Jurkat, Clone E6-1 (cell line): ENCODE measurements around the gene INIP.
"Not testable (repeated sequence)": the region's sequence is repeated elsewhere in the genome, so short reads cannot be mapped to it uniquely, and the experiment has no call there.

Experiments used
- DNase-seq: peaks from one replicate; pipeline ENCODE4 v3.0.0-alpha.2; 2011; ENCODE audit warnings: low read depth, low spot score
- H3K4me3 ChIP-seq: 2 replicates; pipeline ENCODE4 v1.5.1; 2011; ENCODE audit warnings: mild to moderate bottlenecking, low read length, control low read depth, moderate library complexity

The INIP gene

DNA sequence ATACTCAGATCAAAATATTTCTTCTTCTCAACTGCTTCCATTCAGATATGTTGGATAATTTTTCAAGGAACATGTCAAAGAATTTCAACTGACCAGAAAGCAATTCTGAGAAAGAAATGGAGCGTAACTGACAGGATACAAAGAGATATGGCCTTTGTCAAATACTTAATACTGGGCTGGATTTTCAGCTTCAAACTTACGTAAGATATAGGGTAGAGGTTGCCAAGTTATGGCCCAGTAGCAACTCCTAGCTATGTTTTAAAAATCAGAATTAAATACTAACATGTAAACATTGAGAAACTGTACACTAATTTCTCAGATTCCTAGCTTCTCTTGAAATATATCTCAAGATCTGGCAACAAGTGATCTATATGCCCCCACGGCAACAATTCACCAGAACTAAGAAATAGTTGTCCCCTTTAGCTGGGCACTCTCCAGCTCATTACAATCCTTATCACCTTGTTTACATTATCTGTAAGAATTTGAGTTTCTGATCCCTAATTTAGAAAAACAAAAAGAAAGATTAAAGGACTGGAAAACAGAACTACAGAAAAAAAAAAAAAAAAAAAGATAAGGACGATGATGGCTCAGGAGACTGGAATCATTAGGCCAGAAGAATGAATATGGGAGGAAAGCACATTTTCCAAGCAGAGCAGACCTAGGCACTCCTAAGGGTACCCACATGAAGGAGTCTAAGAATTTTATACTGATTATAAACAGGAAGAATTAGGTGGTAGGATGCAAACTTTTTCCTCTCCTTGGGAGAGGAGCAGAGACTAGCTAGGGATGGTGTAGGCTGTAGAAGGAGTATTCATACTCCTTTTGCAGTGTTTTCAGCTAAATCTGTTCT lies 23.0 kb downstream of the INIP start:
- no peak overlapping the region for H3K4me3 ChIP-seq

DNA sequence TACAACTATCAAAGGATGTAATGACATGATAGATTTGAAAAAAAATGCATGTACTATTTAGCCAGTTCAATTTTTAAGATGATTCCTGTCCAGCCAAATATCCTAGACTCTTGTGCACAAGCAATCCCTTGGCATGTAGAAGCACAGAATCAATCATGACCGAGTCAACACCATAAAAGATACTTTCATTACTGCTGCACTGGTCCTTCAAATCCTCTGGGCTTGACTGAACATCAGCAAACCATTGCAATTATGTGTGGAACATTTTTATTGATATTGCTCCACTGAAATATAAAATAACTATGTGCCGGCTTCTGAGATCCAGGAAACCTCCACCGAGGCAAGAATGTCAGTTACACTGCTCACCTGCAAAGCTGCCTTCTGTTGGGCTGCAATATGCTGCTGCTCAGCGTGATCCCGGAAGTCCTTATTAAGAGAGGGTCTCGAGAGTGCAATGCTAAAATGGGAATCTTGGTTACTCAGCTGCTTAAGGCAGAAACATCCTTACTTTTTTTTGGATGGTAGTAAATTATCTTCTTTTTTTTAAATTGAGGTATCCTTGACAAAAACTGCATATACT lies 28.7 kb downstream of the INIP start:
- DNase-seq = peak; percentile 57
- peak overlapping the region; percentile 1; the same call in 1 of the 2 replicates for H3K4me3 ChIP-seq

More for the DNA sequence above, 23.0 kb downstream of the INIP start:
- no peak for DNase-seq

DNA sequence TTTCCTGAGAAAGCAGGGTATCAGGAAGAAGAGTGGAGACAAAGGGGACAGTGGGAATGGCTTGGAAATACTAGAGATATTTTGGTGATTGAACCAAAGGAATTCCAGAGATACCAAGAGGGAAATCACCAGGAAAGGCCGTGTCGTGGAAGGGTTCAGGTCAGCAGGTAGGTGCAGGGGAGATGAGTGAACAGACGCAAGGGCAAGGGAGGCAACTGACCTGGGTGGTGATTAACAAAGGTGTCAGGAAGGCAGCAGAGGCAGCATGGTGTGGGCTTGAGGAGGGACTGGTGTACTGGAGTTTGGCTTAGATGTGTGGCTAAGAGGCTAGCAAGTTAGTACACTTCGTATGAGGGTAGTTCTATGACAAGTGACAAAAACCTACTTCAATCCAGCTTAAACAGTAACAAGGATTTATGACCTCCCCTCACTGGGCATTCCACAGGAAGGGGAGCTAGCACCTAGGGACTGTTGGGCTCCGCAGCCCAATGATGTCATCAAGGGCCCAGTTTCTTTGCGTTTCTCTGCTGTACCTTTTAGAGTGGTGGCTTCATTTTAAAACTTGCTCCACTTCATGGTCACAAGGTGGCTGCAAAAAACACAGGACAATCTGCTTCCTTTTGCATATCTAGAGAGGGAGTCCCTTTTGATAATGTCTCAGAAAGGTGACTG lies 37.0 kb downstream of the INIP start:
- no peak for DNase-seq
- no peak overlapping the region for H3K4me3 ChIP-seq

DNA sequence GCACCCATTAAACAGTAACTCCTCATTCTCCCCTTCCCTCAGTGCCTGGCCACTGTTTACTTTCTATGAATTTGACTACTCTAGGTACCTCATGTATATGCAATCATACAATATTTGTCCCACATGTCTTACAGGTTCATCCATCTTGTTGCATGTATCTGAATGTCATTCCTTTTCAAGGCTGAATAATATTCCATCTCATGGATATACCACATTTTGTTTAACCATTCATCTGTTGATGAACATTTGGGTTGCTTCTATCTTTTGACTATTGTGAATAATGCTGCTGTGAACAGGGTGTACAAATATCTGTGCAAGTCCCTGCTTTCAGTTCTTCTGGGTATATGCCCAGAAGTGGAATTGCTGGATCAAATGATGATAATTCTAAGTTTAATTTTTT lies 40.9 kb downstream of the INIP start:
- H3K4me3 ChIP-seq = no peak overlapping the region
- DNase-seq = no peak

GRCh38 chr9:112673221-112673620 lies 44.7 kb downstream of the INIP start:
- DNase-seq, H3K4me3 ChIP-seq: not testable (repeated sequence)

- DNase-seq = no peak
- H3K4me3 ChIP-seq = no peak overlapping the region
Observed at GRCh38 chr9:112670991-112671625, 46.8 kb downstream of the INIP start.

GRCh38 chr9:112669326-112669725 lies 48.6 kb downstream of the INIP start:
- no peak for DNase-seq
- H3K4me3 ChIP-seq = no peak overlapping the region

DNA sequence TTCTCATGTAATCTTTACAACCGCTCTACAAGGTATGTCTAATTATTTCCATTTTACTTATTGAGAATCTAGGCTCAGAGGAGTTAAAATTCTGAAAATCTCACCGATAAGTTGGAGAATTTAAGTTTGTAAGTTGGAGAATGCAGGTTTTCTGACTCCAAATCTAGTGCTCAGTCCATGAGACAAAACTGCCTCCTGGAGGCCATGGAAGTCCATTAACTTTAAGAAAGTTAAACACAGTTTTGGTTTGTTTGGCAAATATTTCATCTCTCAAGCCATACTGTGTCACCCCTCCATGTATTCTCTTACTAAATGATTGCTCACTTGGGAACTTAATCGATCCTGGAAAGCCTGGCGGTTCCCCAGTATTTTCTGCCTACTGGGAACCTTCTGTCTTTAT lies 52.6 kb downstream of the INIP start:
- DNase-seq = no peak
- H3K4me3 ChIP-seq = no peak overlapping the region

DNA sequence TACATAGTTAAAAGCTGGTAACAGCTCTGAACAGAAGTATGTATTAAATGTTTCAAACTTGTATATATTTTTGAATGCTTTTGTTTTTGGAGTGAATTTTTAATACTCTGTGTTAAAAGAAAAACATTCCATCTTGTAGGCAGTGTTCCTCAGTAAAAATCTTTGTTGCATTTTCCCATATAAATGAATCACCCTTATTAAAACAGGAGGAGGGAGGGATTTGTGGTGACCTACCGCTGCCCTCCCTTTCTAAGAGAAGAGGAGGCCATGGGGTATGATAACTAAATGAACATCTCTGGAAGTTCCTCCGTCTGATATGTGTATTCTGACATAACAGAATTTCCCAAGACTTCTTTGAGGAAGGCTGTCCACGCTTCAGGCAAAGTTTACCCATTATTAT lies 53.4 kb downstream of the INIP start:
- no peak for DNase-seq
- H3K4me3 ChIP-seq = no peak overlapping the region

GRCh38 chr9:112663681-112664080 lies 54.2 kb downstream of the INIP start:
- DNase-seq = no peak
- no peak overlapping the region for H3K4me3 ChIP-seq

- no peak for DNase-seq
- no peak overlapping the region for H3K4me3 ChIP-seq
Observed at GRCh38 chr9:112659906-112660305, 58.0 kb downstream of the INIP start.

DNA sequence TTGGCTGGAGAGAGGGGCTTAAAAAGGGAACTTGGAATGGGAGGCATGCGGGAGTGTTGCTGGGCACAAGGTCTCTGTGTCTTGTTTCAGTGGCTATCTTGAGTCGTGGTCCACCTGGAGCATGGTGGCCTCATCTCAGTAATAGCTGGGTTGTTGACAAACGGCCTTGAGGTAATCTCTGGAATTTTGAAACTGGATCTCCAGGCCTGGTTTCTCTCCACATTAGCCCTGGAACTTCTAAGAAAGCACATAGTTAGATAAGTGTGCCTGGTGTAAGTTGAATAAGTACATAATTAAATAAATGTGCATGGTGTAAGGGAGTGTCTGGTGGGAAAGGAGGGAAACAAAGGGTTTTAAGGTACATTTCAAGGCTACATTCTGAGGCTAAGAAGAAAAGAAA lies 62.2 kb downstream of the INIP start:
- H3K4me3 ChIP-seq = no peak overlapping the region
- no peak for DNase-seq

- no peak overlapping the region for H3K4me3 ChIP-seq
- DNase-seq = no peak
Observed at GRCh38 chr9:112654282-112654681, 63.6 kb downstream of the INIP start.

GRCh38 chr9:112648624-112649023 lies 69.3 kb downstream of the INIP start:
- H3K4me3 ChIP-seq = no peak overlapping the region
- no peak for DNase-seq

GRCh38 chr9:112647596-112647995 lies 70.3 kb downstream of the INIP start:
- no peak for DNase-seq
- H3K4me3 ChIP-seq = no peak overlapping the region

DNA sequence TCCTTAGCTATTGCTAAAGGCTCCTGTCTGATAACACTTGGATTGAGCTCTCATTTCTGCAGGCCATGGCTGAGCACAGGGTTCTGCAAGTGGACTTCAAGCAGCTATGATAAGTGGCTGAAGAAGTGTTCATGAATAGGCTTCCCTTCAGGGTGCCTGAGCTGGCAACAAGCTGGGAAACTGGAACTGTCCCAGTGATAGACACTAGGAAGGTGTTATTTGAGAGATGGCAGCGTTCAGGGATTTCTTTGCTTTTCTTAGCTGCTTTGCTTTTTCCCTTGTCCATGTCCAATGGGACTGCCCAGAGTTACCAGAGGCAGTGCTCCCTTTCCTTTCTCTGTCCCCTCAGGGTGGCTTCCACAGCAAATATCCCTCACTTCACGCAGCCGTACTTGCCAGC lies 75.8 kb downstream of the INIP start:
- DNase-seq = no peak

DNA sequence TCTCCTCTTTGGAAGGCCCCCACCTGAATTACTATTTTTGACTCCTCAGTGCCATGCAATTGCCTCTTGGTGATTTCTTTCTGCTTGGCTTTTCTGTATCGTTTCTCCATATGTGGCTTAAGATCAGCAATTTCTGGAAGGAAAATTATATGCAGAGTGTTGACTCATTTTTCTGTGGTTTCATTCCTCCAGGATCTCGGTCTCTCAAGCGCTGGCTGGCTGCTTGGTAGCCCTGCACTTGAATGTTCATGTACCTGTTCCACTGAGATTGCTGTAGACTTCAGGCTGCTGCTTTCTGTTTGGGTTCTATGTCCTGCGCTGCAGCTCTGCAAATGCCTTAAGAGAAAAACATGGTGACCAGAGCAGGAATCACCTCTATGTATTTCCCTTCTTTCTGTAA lies 77.6 kb downstream of the INIP start:
- H3K4me3 ChIP-seq = no peak overlapping the region
- no peak for DNase-seq

More for the DNA sequence above, 75.8 kb downstream of the INIP start:
- no peak overlapping the region for H3K4me3 ChIP-seq
